ENCODE data around the gene ZNF780A. TPM values are rescaled to one million over a fixed set of nuclear protein-coding genes. Genes with fewer than 3 reads are reported as not detected.
"Not testable (repeated sequence)": the region's sequence is repeated elsewhere in the genome, so short reads cannot be mapped to it uniquely, and the experiment has no call there.

ZNF780A gene
- total RNA-seq, 1 experiment from 2014 or later, result 14.7 TPM

GRCh38 chr19:40091205-40092129, 724 bp upstream of the ZNF780A start:
- in situ Hi-C loops (cut with HindIII; ENCODE audit: low pct_unique_long_range_greater_than_20kb, low sequenced_read_pairs), result no loop called here
- DNase-seq (ENCODE audit: low read depth), result no peak

- in situ Hi-C loops (cut with HindIII; ENCODE audit: low pct_unique_long_range_greater_than_20kb, low sequenced_read_pairs), result no loop called here
- peak; percentile 23 for DNase-seq (ENCODE audit: low read depth)
These were observed 1.3 kb downstream of the ZNF780A start for GRCh38 chr19:40089462-40089861.

GRCh38 chr19:40088299-40089047, 2.3 kb downstream of the ZNF780A start:
- in situ Hi-C loops (cut with HindIII; ENCODE audit: low pct_unique_long_range_greater_than_20kb, low sequenced_read_pairs), result no loop called here

GRCh38 chr19:40084948-40085347, 5.8 kb downstream of the ZNF780A start:
- in situ Hi-C loops (cut with HindIII; ENCODE audit: low pct_unique_long_range_greater_than_20kb, low sequenced_read_pairs), result no loop called here
- DNase-seq (ENCODE audit: low read depth), result no peak

More at GRCh38 chr19:40088299-40089047, 2.3 kb downstream of the ZNF780A start:
- DNase-seq (ENCODE audit: low read depth), result no peak

GRCh38 chr19:40081411-40081810, 9.3 kb downstream of the ZNF780A start:
- DNase-seq (ENCODE audit: low read depth), result no peak
- in situ Hi-C loops (cut with HindIII; ENCODE audit: low pct_unique_long_range_greater_than_20kb, low sequenced_read_pairs), result no loop called here

- in situ Hi-C loops (cut with HindIII; ENCODE audit: low pct_unique_long_range_greater_than_20kb, low sequenced_read_pairs), result no loop called here
- no peak for DNase-seq (ENCODE audit: low read depth)
These were observed 10.5 kb downstream of the ZNF780A start for GRCh38 chr19:40080289-40080688.

GRCh38 chr19:40078377-40078776, 12.4 kb downstream of the ZNF780A start:
- no peak for DNase-seq (ENCODE audit: low read depth)
- in situ Hi-C loops (cut with HindIII; ENCODE audit: low pct_unique_long_range_greater_than_20kb, low sequenced_read_pairs), result no loop called here

GRCh38 chr19:40070058-40070457, 20.7 kb downstream of the ZNF780A start:
- no peak for DNase-seq (ENCODE audit: low read depth)
- in situ Hi-C loops (cut with HindIII; ENCODE audit: low pct_unique_long_range_greater_than_20kb, low sequenced_read_pairs), result no loop called here

- in situ Hi-C loops (cut with HindIII; ENCODE audit: low pct_unique_long_range_greater_than_20kb, low sequenced_read_pairs), result no loop called here
- peak; percentile 22 for DNase-seq (ENCODE audit: low read depth)
These were observed 31.1 kb downstream of the ZNF780A start for GRCh38 chr19:40059624-40060023.

- DNase-seq (ENCODE audit: low read depth), result no peak
- in situ Hi-C loops (cut with HindIII; ENCODE audit: low pct_unique_long_range_greater_than_20kb, low sequenced_read_pairs), result no loop called here
These were observed 33.6 kb downstream of the ZNF780A start for GRCh38 chr19:40057166-40057565.

- DNase-seq (ENCODE audit: low read depth), result no peak
- in situ Hi-C loops (cut with HindIII; ENCODE audit: low pct_unique_long_range_greater_than_20kb, low sequenced_read_pairs), result no loop called here
These were observed 34.2 kb downstream of the ZNF780A start for GRCh38 chr19:40056505-40056904.

GRCh38 chr19:40055832-40056504, 34.8 kb downstream of the ZNF780A start, which contains the start of gene ZNF780B:
Gene ZNF780B, minus strand, starts transcription at chr19:40056231. Its CDS starts 5,899 bp downstream, at chr19:40050332.
- in situ Hi-C loops (cut with HindIII; ENCODE audit: low pct_unique_long_range_greater_than_20kb, low sequenced_read_pairs), result no loop called here

GRCh38 chr19:40055049-40055448, 35.7 kb downstream of the ZNF780A start:
- in situ Hi-C loops (cut with HindIII; ENCODE audit: low pct_unique_long_range_greater_than_20kb, low sequenced_read_pairs), result no loop called here

More at GRCh38 chr19:40055832-40056504, 34.8 kb downstream of the ZNF780A start, which contains the start of gene ZNF780B:
- DNase-seq (ENCODE audit: low read depth), result peak; percentile 71

GRCh38 chr19:40054632-40055031, 36.1 kb downstream of the ZNF780A start:
- in situ Hi-C loops (cut with HindIII; ENCODE audit: low pct_unique_long_range_greater_than_20kb, low sequenced_read_pairs), result no loop called here
- DNase-seq (ENCODE audit: low read depth), result no peak

More at GRCh38 chr19:40055049-40055448, 35.7 kb downstream of the ZNF780A start:
- DNase-seq (ENCODE audit: low read depth), result no peak

- in situ Hi-C loops (cut with HindIII; ENCODE audit: low pct_unique_long_range_greater_than_20kb, low sequenced_read_pairs), result no loop called here
- DNase-seq (ENCODE audit: low read depth), result no peak
These were observed 37.3 kb downstream of the ZNF780A start for GRCh38 chr19:40053491-40053890.

GRCh38 chr19:40041718-40042117, 49.0 kb downstream of the ZNF780A start:
- DNase-seq (ENCODE audit: low read depth); in situ Hi-C loops (cut with HindIII; ENCODE audit: low pct_unique_long_range_greater_than_20kb, low sequenced_read_pairs): not testable (repeated sequence)

- DNase-seq (ENCODE audit: low read depth); in situ Hi-C loops (cut with HindIII; ENCODE audit: low pct_unique_long_range_greater_than_20kb, low sequenced_read_pairs): not testable (repeated sequence)
These were observed 52.7 kb downstream of the ZNF780A start for GRCh38 chr19:40038047-40038446.

GRCh38 chr19:40035996-40036395, 54.7 kb downstream of the ZNF780A start:
- no peak for DNase-seq (ENCODE audit: low read depth)
- in situ Hi-C loops (cut with HindIII; ENCODE audit: low pct_unique_long_range_greater_than_20kb, low sequenced_read_pairs), result no loop called here
